Hematopoietic multipotent progenitor cell (in vitro differentiated cells): ENCODE measurements around the gene RPL3. TPM values are rescaled to one million over a fixed set of nuclear protein-coding genes. Genes with fewer than 3 reads are reported as not detected.
"Not testable (repeated sequence)": the region's sequence is repeated elsewhere in the genome, so short reads cannot be mapped to it uniquely, and the experiment has no call there.

Experiments
- DNase-seq, 3 donors: peaks; one replicate each; pipeline ENCODE4 v3.0.0-alpha.2; 2011 to 2015; ENCODE audit warnings: low read depth in 2 of 3, low spot score in 2 of 3
- total RNA-seq: library from RNA; depleted of rRNA; stranded (reverse); fragments of >200 nt; gene quantifications from one replicate; pipeline ENCODE4 v1.2.3, GENCODE V29; 2012

RPL3 gene
- total RNA-seq, 1 donor: 10,531 TPM

GRCh38 chr22:39352306-39352891 is 33.0 kb upstream of the RPL3 start:
- no peak for DNase-seq

- DNase-seq: peak in 2 of 3 donors; percentile 64 to 71
Measured at GRCh38 chr22:39351689-39352214, 32.3 kb upstream of the RPL3 start.

- no peak for DNase-seq
Measured at GRCh38 chr22:39350757-39351688, 31.6 kb upstream of the RPL3 start.

- DNase-seq: no peak
Measured at GRCh38 chr22:39349967-39350726, 30.7 kb upstream of the RPL3 start, which contains the start of gene SYNGR1. TSS of gene SYNGR1 (plus strand) at chr22:39349991. CDS start at chr22:39350011, 20 bp downstream.

GRCh38 chr22:39349506-39349966 is 30.1 kb upstream of the RPL3 start:
- DNase-seq: peak in 2 of 3 donors; percentile 67

GRCh38 chr22:39348909-39349505 is 29.6 kb upstream of the RPL3 start:
- DNase-seq: peak in 2 of 3 donors; percentile 76 to 83

GRCh38 chr22:39345231-39345630 is 25.8 kb upstream of the RPL3 start:
- no peak for DNase-seq

- no peak for DNase-seq
Measured at GRCh38 chr22:39344046-39344390, 24.6 kb upstream of the RPL3 start.

GRCh38 chr22:39343259-39344045 is 24.0 kb upstream of the RPL3 start:
- peak in 2 of 3 donors; percentile 64 to 82 for DNase-seq

GRCh38 chr22:39341179-39341578 is 21.8 kb upstream of the RPL3 start:
- DNase-seq: no peak

- DNase-seq: not testable (repeated sequence)
Measured at GRCh38 chr22:39339775-39340174, 20.4 kb upstream of the RPL3 start.

GRCh38 chr22:39336411-39336810 is 17.0 kb upstream of the RPL3 start:
- no peak for DNase-seq

GRCh38 chr22:39332441-39333064 is 13.1 kb upstream of the RPL3 start:
- DNase-seq: peak in 1 of 3 donors; percentile 51

- DNase-seq: not testable (repeated sequence)
Measured at GRCh38 chr22:39330553-39330952, 11.1 kb upstream of the RPL3 start.

GRCh38 chr22:39327995-39328754 is 8.8 kb upstream of the RPL3 start:
- no peak for DNase-seq

- no peak for DNase-seq
Measured at GRCh38 chr22:39325392-39325932, 6.0 kb upstream of the RPL3 start.

GRCh38 chr22:39320616-39321029 is 1.2 kb upstream of the RPL3 start:
- not testable (repeated sequence) for DNase-seq
